H1 (cell line): ENCODE data around the gene TOR1A. TPM values are rescaled to one million over a fixed set of nuclear protein-coding genes. Genes with fewer than 3 reads are reported as not detected.

ENCODE experiments used
- BACH1 ChIP-seq: IDR thresholded peaks from 2 replicates; pipeline ENCODE4 v1.6.1; 2012; ENCODE audit warnings: low read length, improper control_type of control experiment
- CEBPB ChIP-seq: IDR thresholded peaks from 2 replicates; pipeline ENCODE4 v1.6.1; 2012; ENCODE audit warnings: low read depth, low read length
- EP300 ChIP-seq, 2 experiments: IDR thresholded peaks; 1 replicate in 1 of 2; 2 replicates in 1 of 2; pipeline ENCODE4 v1.6.1; 2011 to 2012; ENCODE audit warnings: low read depth in 2 of 2, low read length in 2 of 2, mild to moderate bottlenecking in 2 of 2, borderline replicate concordance in 1 of 2, inconsistent platforms in 1 of 2, moderate library complexity in 1 of 2
- SAP30 ChIP-seq: fragments of 300-600 bp; sonication (generic); IDR thresholded peaks from 2 replicates; pipeline ENCODE4 v1.7.1; 2012; ENCODE audit warnings: low read length, moderate library complexity, mild to moderate bottlenecking, inconsistent platforms; ENCODE audit not compliant: insufficient read depth, insufficient replicate concordance
- TAF1 ChIP-seq: IDR thresholded peaks from 2 replicates; pipeline ENCODE4 v1.6.1; 2011; ENCODE audit warnings: mild to moderate bottlenecking, low read depth, low read length
- polyA plus RNA-seq, 7 experiments: library from polyadenylated mRNA; depleted of rRNA in 3 of 7; stranded (reverse) in 5 of 7; unstranded in 2 of 7; fragments of >200 nt in 5 of 7; fragments of 200-250 nt in 2 of 7; gene quantifications; 1 replicate in 5 of 7; 2 replicates in 1 of 7; 4 replicates in 1 of 7; pipeline versions ENCODE4 v1.2.1 to v1.2.3, GENCODE V29; 2011 to 2013; ENCODE audit warnings: missing spikeins in 2 of 7, mixed read lengths in 2 of 7
- total RNA-seq: library from RNA; stranded (reverse); fragmentation: NEBNext Ultra II Directional; extraction: Animal tissue kit (Norgen Biotek cat#: 25700); gene quantifications from 2 replicates; pipeline ENCODE4 v1.2.1, GENCODE V29; 2021
- TF ChIP-seq, protein P1 (sequence below): IDR thresholded peaks from 2 replicates; pipeline ENCODE4 v1.6.1; 2012; ENCODE audit warnings: inconsistent platforms
- TF ChIP-seq, protein P2 (sequence below): IDR thresholded peaks from 2 replicates; pipeline ENCODE4 v1.6.1; 2012; ENCODE audit warnings: low read length, inconsistent platforms

Gene TOR1A
- total and polyA plus RNA-seq, 2 of the 8 experiments (the other 6 are each of a cell fraction or from before 2014, with no cell fraction given), result 37.6 to 46.7 TPM

DNA sequence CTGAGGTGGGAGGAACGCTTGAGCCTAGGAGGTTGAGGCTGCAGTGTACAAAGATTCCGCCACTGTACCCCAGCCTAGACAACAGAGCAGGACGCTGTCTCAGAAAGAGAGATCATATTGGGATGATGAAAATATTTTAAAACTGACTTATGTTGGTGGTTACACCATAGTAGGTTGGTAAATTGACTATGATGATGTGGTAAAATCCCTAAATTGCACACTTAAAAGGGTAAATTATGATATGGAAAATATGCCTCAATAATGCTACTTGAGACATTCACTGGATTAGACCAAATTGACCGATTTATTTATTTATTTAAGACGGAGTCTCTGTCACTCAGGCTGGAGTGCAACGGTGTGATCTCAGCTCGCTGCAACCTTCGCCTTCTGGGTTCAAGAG lies 42.8 kb downstream of the TOR1A start (continued):
- TF ChIP-seq, protein P1, sequence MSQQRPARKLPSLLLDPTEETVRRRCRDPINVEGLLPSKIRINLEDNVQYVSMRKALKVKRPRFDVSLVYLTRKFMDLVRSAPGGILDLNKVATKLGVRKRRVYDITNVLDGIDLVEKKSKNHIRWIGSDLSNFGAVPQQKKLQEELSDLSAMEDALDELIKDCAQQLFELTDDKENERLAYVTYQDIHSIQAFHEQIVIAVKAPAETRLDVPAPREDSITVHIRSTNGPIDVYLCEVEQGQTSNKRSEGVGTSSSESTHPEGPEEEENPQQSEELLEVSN, result no peak
- TF ChIP-seq CEBPB (no peak), EP300 (IDR thresholded peaks at IDR 0.05; ENCODE audit: borderline replicate concordance in 1 of 2, low read depth in 2 of 2, low read length in 2 of 2) (no peak), BACH1 (no peak), SAP30 (no peak), TAF1 (no peak)
- TF ChIP-seq, protein P2, sequence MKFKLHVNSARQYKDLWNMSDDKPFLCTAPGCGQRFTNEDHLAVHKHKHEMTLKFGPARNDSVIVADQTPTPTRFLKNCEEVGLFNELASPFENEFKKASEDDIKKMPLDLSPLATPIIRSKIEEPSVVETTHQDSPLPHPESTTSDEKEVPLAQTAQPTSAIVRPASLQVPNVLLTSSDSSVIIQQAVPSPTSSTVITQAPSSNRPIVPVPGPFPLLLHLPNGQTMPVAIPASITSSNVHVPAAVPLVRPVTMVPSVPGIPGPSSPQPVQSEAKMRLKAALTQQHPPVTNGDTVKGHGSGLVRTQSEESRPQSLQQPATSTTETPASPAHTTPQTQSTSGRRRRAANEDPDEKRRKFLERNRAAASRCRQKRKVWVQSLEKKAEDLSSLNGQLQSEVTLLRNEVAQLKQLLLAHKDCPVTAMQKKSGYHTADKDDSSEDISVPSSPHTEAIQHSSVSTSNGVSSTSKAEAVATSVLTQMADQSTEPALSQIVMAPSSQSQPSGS, result no peak
